Nephron progenitor cell (in vitro differentiated cells): ENCODE data around the gene ADAR.

Experiments used
- DNase-seq: peaks from one replicate; pipeline ENCODE4 v3.0.0; 2021
- H3K27ac Mint-ChIP-seq: 2 replicates; pipeline ENCODE4 v1.8.0; 2021; ENCODE audit warnings: mild to moderate bottlenecking, moderate library complexity, mixed read lengths
- H3K27me3 Mint-ChIP-seq: 2 replicates; pipeline ENCODE4 v1.8.0; 2021; ENCODE audit warnings: mild to moderate bottlenecking, low read depth, mixed read lengths; ENCODE audit not compliant: poor library complexity
- H3K36me3 Mint-ChIP-seq: 2 replicates; pipeline ENCODE4 v1.8.0; 2021; ENCODE audit warnings: low read depth, mixed read lengths
- H3K4me1 Mint-ChIP-seq: 2 replicates; pipeline ENCODE4 v1.8.0; 2021; ENCODE audit warnings: mixed read lengths
- H3K4me3 Mint-ChIP-seq: 2 replicates; pipeline ENCODE4 v1.8.0; 2021; ENCODE audit warnings: mild to moderate bottlenecking, moderate library complexity, mixed read lengths
- H3K9me3 Mint-ChIP-seq: 2 replicates; pipeline ENCODE4 v1.8.0; 2021; ENCODE audit warnings: mild to moderate bottlenecking, moderate library complexity, mixed read lengths
- CTCF ChIP-seq: fragments of 200-600 bp; sonication (generic); IDR thresholded peaks from 2 replicates; pipeline ENCODE4 v1.5.0; 2021; ENCODE audit warnings: antibody characterized with exemption

Gene ADAR

GRCh38 chr1:154586231-154586630 is 21.8 kb downstream of the ADAR start:
- no peak for DNase-seq
- no peaks in the 10 kb centered on the region for H3K27me3 Mint-ChIP-seq
- no peaks in the 10 kb centered on the region for H3K9me3 Mint-ChIP-seq
- no peak for TF ChIP-seq CTCF
- no peaks in the 10 kb centered on the region for H3K4me1 Mint-ChIP-seq
- H3K36me3 Mint-ChIP-seq, result peaks cover 83% of the 10 kb centered on the region
- H3K27ac Mint-ChIP-seq, result no peak overlapping the region
- no peak overlapping the region for H3K4me3 Mint-ChIP-seq

- H3K36me3 Mint-ChIP-seq, result peaks cover 82% of the 10 kb centered on the region
- TF ChIP-seq CTCF, result no peak
- no peak for DNase-seq
- no peaks in the 10 kb centered on the region for H3K27me3 Mint-ChIP-seq
- no peak overlapping the region for H3K27ac Mint-ChIP-seq
- no peaks in the 10 kb centered on the region for H3K9me3 Mint-ChIP-seq
- H3K4me1 Mint-ChIP-seq, result no peaks in the 10 kb centered on the region
- no peak overlapping the region for H3K4me3 Mint-ChIP-seq
Measured at GRCh38 chr1:154584267-154584994, 23.6 kb downstream of the ADAR start.

GRCh38 chr1:154583773-154584172 is 24.2 kb downstream of the ADAR start:
- Mint-ChIP-seq H3K4me1 (no peaks in the 10 kb centered on the region), H3K4me3 (no peak overlapping the region), H3K27me3 (no peaks in the 10 kb centered on the region), H3K27ac (no peak overlapping the region), H3K9me3 (no peaks in the 10 kb centered on the region), H3K36me3 (peaks cover 76% of the 10 kb centered on the region)
- no peak for TF ChIP-seq CTCF
- DNase-seq, result no peak

GRCh38 chr1:154582885-154583284 is 25.1 kb downstream of the ADAR start:
- peaks cover 68% of the 10 kb centered on the region for H3K36me3 Mint-ChIP-seq
- no peaks in the 10 kb centered on the region for H3K27me3 Mint-ChIP-seq
- no peaks in the 10 kb centered on the region for H3K9me3 Mint-ChIP-seq

GRCh38 chr1:154581766-154582165 is 26.2 kb downstream of the ADAR start:
- no peak overlapping the region for H3K4me3 Mint-ChIP-seq
- H3K4me1 Mint-ChIP-seq, result no peaks in the 10 kb centered on the region
- no peaks in the 10 kb centered on the region for H3K27me3 Mint-ChIP-seq
- H3K9me3 Mint-ChIP-seq, result no peaks in the 10 kb centered on the region
- H3K36me3 Mint-ChIP-seq, result peaks cover 56% of the 10 kb centered on the region
- DNase-seq, result no peak
- H3K27ac Mint-ChIP-seq, result no peak overlapping the region
- no peak for TF ChIP-seq CTCF

More at GRCh38 chr1:154582885-154583284, 25.1 kb downstream of the ADAR start:
- H3K27ac Mint-ChIP-seq, result no peak overlapping the region
- no peaks in the 10 kb centered on the region for H3K4me1 Mint-ChIP-seq
- no peak for DNase-seq
- H3K4me3 Mint-ChIP-seq, result no peak overlapping the region
- TF ChIP-seq CTCF, result no peak

GRCh38 chr1:154579374-154579773 is 28.6 kb downstream of the ADAR start:
- TF ChIP-seq CTCF, result no peak
- no peak for DNase-seq
- H3K4me1 Mint-ChIP-seq, result peaks cover 19% of the 10 kb centered on the region
- no peak overlapping the region for H3K27ac Mint-ChIP-seq
- H3K27me3 Mint-ChIP-seq, result peaks cover 5% of the 10 kb centered on the region
- H3K36me3 Mint-ChIP-seq, result peaks cover 33% of the 10 kb centered on the region
- no peak overlapping the region for H3K4me3 Mint-ChIP-seq
- no peaks in the 10 kb centered on the region for H3K9me3 Mint-ChIP-seq
